ENCODE measurements around the gene MYRF. TPM values are rescaled to one million over a fixed set of nuclear protein-coding genes. Genes with fewer than 3 reads are reported as not detected.

Gene MYRF
- total RNA-seq, 2 donors from 2014 or later, result 2.2 to 2.9 TPM

DNA sequence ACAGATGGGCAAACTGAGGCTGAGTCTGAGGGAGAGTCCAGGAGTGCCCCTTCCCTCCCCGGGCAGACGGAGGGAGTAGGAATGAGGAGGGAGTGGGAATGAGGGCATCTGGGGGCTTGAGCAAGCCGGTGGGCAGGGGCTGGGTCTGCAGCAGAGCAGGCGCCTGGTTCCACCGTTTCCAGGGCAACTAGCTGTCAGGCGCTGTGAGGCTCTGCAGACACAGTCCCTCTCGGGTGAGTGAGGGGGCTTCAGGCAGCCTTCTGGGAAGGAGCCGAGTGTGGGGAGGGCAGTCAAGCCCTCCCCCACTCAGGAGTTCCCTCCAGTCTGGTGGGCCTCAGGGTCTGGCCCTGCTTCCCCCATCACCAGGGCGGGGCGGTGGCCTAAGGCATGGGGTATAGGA, 20.9 kb downstream of the MYRF start:
- ATAC-seq (replicated peaks in 1 of 2), result no peak
- DNase-seq, result no peak
- Mint-ChIP-seq H3K27me3 (ENCODE audit: low read depth) (no peaks in the 10 kb centered on the region), H3K36me3 (ENCODE audit: insufficient read depth in 2 of 2) (no peaks in the 10 kb centered on the region), H3K27ac (no peak overlapping the region), H3K4me1 (ENCODE audit: low read depth) (peaks cover 17% of the 10 kb centered on the region), H3K9me3 (no peaks in the 10 kb centered on the region), H3K4me3 (no peak overlapping the region)

DNA sequence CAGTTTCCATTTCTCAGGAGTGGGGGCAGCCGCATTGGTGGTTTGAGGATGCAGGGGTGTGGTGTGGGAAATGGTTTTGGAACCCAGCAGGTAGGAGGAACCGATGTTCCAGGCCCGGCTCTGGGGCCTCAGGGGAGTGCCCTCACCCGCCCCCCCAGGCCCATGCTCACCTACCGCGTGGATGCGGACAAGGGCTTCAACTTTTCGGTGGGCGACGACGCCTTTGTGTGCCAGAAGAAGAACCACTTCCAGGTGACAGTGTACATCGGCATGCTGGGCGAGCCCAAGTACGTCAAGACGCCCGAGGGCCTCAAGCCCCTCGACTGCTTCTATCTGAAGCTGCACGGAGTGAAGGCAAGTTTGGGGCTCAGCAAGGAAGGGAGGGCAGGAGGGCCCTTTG, 21.4 kb downstream of the MYRF start:
- Mint-ChIP-seq H3K36me3 (ENCODE audit: insufficient read depth in 2 of 2) (no peaks in the 10 kb centered on the region), H3K4me3 (no peak overlapping the region), H3K9me3 (no peaks in the 10 kb centered on the region), H3K4me1 (ENCODE audit: low read depth) (peaks cover 17% of the 10 kb centered on the region), H3K27ac (no peak overlapping the region), H3K27me3 (ENCODE audit: low read depth) (no peaks in the 10 kb centered on the region)
- DNase-seq (no peak), ATAC-seq (replicated peaks in 1 of 2) (no peak)

DNA sequence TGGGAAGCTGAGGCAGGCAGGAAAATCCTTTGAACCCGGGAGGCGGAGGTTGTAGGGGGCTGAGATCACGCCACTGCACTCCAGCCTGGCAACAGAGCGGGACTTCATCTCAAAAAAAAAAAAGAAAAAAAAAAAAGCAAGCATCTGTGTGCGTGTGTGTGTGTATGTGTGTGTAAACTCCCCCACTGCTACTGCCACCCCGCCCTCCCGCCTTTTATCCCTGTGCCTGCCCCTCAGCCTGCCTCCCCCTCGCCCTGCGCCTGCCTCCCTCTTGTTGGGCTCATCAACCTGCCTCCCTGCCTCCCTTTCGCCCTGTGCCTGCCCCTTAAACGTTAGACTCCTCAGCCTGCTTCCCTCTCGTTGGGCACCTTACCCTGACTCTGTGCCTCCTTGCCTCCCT, 22.0 kb downstream of the MYRF start:
- no peak for DNase-seq

DNA sequence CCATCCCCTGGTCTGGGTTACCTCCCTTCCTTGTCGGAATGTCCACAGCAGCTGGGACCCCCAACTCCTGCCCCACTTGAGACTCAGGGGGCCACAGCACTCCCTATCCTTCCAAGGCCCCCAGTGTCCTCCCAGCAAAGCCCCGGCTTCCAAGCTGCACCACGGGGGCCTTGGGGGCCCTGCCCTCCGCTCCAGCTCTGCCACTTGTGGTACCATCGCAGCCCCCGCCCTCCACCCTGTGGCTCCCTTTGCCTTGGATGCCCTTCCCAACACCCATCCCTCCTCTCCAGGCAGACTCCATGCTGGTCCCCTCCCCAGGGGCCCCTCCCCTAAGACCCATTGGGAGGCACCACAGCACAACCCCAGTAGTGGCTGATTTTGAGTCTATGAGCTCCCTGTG, 22.7 kb downstream of the MYRF start:
- Mint-ChIP-seq H3K4me1 (ENCODE audit: low read depth) (peaks cover 17% of the 10 kb centered on the region), H3K27ac (no peak overlapping the region), H3K27me3 (ENCODE audit: low read depth) (no peaks in the 10 kb centered on the region)

More for the DNA sequence above, 22.0 kb downstream of the MYRF start:
- H3K27ac Mint-ChIP-seq, result no peak overlapping the region
- ATAC-seq (replicated peaks in 1 of 2), result no peak
- no peaks in the 10 kb centered on the region for H3K27me3 Mint-ChIP-seq (ENCODE audit: low read depth)
- no peaks in the 10 kb centered on the region for H3K9me3 Mint-ChIP-seq
- H3K36me3 Mint-ChIP-seq (ENCODE audit: insufficient read depth in 2 of 2), result no peaks in the 10 kb centered on the region
- H3K4me3 Mint-ChIP-seq, result no peak overlapping the region
- peaks cover 17% of the 10 kb centered on the region for H3K4me1 Mint-ChIP-seq (ENCODE audit: low read depth)

DNA sequence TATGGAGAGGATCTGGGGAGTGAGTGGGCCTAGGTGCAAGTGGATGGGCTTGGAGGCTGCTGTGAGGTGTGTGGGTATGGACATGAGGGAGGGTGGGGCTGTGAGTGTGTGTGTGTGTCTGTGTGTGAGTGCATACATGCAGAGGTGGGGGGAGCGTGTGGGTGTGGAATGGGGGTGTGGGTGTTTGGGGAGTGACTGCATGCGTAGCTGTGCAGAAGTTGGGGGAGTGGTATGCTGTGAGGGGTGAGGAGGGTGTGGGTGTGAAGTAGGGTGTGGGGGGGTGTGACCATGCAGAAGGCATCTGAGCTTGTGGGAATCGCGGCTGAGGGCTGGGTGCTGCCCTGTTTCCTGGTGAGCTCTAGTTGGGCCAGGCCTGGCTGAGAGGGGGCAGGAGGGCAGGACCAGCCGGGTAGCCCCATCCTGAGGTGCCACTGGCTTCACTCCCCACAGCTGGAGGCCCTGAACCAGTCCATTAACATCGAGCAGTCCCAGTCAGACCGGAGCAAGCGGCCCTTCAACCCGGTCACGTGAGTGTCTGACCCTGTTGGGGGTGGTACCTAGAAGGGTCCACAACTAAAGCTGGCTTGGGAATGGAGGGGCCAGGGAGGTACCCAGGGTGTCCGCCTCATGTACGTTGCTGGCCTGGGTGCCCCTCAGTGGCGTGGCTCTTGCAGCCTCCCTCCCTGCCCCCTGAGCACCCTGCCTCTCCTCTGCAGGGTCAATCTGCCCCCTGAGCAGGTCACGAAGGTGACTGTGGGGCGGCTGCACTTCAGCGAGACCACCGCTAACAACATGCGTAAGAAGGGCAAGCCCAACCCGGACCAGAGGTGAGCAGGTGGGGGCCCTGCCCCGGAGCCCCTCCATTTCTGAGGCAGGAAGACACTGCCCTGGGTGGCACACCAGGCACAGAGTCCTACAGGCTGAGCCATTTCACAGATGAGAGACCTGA, 23.4 kb downstream of the MYRF start:
- Mint-ChIP-seq H3K4me3 (no peak overlapping the region), H3K4me1 (ENCODE audit: low read depth) (peaks cover 17% of the 10 kb centered on the region), H3K27ac (no peak overlapping the region), H3K36me3 (ENCODE audit: insufficient read depth in 2 of 2) (no peaks in the 10 kb centered on the region), H3K27me3 (ENCODE audit: low read depth) (no peaks in the 10 kb centered on the region), H3K9me3 (no peaks in the 10 kb centered on the region)
- peak in 1 of 2 donors; percentile 6 for ATAC-seq (replicated peaks in 1 of 2)
- DNase-seq, result no peak

More for the DNA sequence above, 22.7 kb downstream of the MYRF start:
- H3K36me3 Mint-ChIP-seq (ENCODE audit: insufficient read depth in 2 of 2), result no peaks in the 10 kb centered on the region
- ATAC-seq (replicated peaks in 1 of 2) (no peak), DNase-seq (no peak)
- no peak overlapping the region for H3K4me3 Mint-ChIP-seq
- no peaks in the 10 kb centered on the region for H3K9me3 Mint-ChIP-seq

DNA sequence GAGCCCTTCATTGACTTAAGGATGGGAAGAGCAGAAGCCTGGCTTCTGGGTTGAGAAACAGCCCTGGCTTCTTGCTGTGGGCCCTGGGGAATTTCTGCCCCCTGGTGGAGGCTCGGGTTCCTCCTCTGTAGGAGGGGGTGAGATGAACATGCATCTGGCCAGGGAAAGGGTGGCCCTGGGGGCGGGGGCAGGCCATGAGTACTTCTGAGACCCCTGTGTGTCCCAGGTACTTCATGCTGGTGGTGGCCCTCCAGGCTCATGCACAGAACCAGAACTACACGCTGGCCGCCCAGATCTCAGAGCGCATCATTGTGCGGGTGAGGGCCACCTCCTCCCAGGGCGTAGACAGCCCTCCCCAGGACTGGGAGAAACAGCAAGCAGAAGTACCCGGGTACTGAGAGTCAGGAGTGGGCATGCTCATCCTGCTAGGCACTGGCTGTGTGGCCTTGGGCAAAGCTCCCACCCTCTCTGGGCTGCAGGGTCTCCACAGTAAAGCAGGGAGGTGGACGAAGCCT, 24.2 kb downstream of the MYRF start:
- DNase-seq (peak; percentile 76 to 78), ATAC-seq (replicated peaks in 1 of 2) (peak; percentile 66 to 72)
- no peak overlapping the region for H3K27ac Mint-ChIP-seq
- no peaks in the 10 kb centered on the region for H3K27me3 Mint-ChIP-seq (ENCODE audit: low read depth)
- peak overlapping the region; percentile 44 to 67 for H3K4me3 Mint-ChIP-seq
- no peaks in the 10 kb centered on the region for H3K9me3 Mint-ChIP-seq
- no peaks in the 10 kb centered on the region for H3K36me3 Mint-ChIP-seq (ENCODE audit: insufficient read depth in 2 of 2)
- H3K4me1 Mint-ChIP-seq (ENCODE audit: low read depth), result peaks cover 17% of the 10 kb centered on the region

DNA sequence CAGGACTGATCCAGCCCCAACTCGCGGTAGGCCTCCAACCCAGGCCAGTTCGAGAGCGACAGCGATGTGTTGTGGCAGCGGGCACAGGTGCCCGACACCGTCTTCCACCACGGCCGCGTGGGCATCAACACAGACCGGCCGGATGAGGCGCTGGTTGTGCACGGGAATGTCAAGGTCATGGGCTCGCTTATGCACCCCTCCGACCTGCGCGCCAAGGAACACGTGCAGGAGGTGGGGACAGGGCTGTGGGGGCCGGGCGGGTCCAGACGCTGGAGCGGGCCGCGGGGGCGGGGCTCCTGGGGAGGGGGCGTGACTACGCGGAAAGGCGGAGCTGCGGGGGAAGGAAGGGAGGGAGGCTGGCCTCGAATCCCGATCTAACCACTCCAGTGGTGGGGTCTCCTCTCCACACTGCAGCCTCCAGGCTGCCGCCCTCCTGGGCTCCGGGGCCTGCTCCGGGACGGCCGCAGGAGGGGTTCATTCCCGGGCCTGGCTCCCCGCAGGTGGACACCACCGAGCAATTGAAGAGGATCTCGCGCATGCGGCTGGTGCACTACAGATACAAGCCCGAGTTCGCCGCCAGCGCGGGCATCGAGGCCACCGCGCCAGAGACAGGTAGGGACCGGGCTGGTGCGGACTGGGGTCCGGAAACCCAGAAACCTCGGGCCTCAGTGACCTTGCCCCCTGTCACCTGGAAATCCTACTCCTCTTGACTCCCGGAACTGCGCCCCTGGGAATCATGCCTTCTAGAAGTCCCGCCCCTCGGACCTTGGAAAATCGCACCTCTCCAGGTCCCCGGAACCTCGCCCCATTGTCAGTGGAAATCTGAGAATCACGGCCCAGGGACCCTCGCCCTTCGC, 25.0 kb downstream of the MYRF start:
- ATAC-seq (replicated peaks in 1 of 2) (peak; percentile 50 to 56), DNase-seq (peak; percentile 65 to 66)
- H3K27me3 Mint-ChIP-seq (ENCODE audit: low read depth), result no peaks in the 10 kb centered on the region
- no peak overlapping the region for H3K27ac Mint-ChIP-seq
- no peaks in the 10 kb centered on the region for H3K36me3 Mint-ChIP-seq (ENCODE audit: insufficient read depth in 2 of 2)
- no peaks in the 10 kb centered on the region for H3K9me3 Mint-ChIP-seq
- H3K4me1 Mint-ChIP-seq (ENCODE audit: low read depth), result peaks cover 17% of the 10 kb centered on the region
- H3K4me3 Mint-ChIP-seq, result peak overlapping the region; percentile 50 to 67

DNA sequence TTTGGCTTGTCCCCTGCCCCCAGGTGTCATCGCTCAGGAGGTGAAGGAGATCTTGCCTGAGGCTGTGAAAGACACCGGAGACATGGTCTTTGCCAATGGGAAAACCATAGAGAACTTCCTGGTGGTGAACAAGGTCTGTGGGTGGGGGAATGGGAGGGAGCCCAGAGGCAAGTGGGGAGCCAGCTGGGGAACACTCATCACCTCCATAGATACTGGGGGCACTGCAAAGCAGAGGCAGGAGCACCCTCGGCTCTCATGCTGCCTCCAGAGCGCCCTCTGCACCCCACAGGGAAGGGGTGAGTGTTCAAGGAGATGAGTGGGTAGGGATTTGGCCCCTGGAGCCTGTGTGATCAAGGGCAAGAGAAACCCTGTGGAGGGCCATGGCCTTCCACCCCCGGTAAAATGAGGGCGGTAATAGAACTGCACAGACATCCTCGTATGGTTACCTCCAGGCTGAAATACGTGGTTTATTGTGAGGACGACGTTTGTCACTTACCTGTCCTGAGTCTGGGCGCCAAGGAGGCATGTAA, 26.0 kb downstream of the MYRF start:
- DNase-seq (no peak), ATAC-seq (replicated peaks in 1 of 2) (no peak)

DNA sequence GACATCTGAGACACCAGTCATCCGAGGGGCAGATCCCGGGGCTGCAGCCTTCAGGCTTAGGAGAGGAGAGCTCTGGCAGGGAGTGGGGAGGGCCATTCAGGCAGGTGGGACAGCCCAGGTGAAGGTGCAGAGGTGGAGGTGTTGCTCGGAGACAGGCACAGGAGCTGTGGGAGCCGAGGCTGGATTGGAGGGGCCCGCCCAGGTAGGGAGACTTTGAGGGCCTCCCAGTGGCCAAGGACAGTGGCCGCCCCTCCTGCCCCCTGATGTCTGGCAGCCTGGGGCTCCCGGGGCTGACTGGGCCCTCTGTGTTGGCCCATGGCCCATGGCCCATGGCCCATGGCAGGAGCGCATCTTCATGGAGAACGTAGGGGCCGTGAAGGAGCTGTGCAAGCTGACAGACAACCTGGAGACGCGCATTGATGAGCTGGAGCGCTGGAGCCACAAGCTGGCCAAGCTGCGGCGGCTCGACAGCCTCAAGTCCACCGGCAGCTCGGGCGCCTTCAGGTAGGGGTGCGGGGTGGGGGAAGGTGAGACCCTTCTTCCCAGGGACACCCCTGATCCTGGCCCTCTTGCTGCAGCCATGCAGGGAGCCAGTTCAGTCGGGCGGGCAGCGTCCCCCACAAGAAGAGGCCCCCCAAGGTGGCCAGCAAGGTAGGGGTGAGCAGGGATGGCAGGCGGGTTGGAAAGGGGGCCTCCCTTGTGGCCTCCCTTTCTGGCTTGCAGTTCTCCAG, 26.6 kb downstream of the MYRF start:
- no peaks in the 10 kb centered on the region for H3K36me3 Mint-ChIP-seq (ENCODE audit: insufficient read depth in 2 of 2)
- H3K27ac Mint-ChIP-seq, result no peak overlapping the region
- H3K4me3 Mint-ChIP-seq, result no peak overlapping the region
- H3K9me3 Mint-ChIP-seq, result no peaks in the 10 kb centered on the region
- peaks cover 17% of the 10 kb centered on the region for H3K4me1 Mint-ChIP-seq (ENCODE audit: low read depth)
- DNase-seq (no peak), ATAC-seq (replicated peaks in 1 of 2) (no peak)
- no peaks in the 10 kb centered on the region for H3K27me3 Mint-ChIP-seq (ENCODE audit: low read depth)

More for the DNA sequence above, 26.0 kb downstream of the MYRF start:
- Mint-ChIP-seq H3K9me3 (no peaks in the 10 kb centered on the region), H3K4me1 (ENCODE audit: low read depth) (peaks cover 17% of the 10 kb centered on the region), H3K36me3 (ENCODE audit: insufficient read depth in 2 of 2) (no peaks in the 10 kb centered on the region), H3K27ac (no peak overlapping the region), H3K27me3 (ENCODE audit: low read depth) (no peaks in the 10 kb centered on the region), H3K4me3 (no peak overlapping the region)

DNA sequence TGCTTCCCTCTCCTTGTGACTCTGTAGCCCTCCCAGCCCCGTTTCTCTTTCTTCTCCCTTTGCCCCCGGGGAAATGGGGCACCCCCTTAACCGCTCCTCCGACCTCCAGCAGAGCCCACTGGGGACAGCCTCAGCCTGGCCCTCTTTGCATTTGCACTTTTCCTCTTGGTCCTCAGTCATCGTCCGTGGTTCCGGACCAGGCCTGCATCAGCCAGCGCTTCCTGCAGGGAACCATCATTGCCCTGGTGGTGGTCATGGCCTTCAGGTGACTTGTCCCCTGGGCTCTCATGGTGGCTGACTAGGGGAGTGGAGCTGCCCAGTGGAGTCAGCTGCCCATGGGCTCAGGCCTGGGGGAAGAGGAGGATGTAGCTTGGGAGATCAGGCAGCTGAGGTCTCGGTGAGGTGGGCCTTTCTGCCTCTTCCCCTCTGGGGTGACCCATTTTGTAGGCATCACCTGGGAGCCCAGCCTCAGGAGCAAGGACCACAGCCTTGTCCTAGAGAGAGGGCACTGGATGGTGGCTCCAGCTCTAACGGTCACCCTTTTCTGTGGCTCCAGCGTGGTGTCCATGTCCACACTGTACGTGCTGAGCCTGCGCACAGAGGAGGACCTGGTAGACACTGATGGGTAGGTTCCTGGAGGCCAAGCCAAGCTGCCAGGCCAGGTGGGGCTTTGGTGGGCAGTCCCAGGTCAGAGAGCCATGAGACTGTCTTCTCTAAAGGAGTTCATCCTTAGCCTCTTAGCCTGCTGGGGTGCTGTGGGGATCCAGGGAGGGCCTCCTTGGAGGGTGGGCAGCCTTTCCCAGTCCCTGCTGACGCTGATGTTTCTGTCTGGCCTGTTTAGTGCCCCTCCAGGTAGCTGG, 27.5 kb downstream of the MYRF start:
- Mint-ChIP-seq H3K4me1 (ENCODE audit: low read depth) (peaks cover 17% of the 10 kb centered on the region), H3K9me3 (no peaks in the 10 kb centered on the region), H3K27ac (no peak overlapping the region), H3K36me3 (ENCODE audit: insufficient read depth in 2 of 2) (peaks cover 0 to 2% of the 10 kb centered on the region in 2 donors), H3K27me3 (ENCODE audit: low read depth) (no peaks in the 10 kb centered on the region), H3K4me3 (no peak overlapping the region)
- DNase-seq (no peak), ATAC-seq (replicated peaks in 1 of 2) (no peak)

DNA sequence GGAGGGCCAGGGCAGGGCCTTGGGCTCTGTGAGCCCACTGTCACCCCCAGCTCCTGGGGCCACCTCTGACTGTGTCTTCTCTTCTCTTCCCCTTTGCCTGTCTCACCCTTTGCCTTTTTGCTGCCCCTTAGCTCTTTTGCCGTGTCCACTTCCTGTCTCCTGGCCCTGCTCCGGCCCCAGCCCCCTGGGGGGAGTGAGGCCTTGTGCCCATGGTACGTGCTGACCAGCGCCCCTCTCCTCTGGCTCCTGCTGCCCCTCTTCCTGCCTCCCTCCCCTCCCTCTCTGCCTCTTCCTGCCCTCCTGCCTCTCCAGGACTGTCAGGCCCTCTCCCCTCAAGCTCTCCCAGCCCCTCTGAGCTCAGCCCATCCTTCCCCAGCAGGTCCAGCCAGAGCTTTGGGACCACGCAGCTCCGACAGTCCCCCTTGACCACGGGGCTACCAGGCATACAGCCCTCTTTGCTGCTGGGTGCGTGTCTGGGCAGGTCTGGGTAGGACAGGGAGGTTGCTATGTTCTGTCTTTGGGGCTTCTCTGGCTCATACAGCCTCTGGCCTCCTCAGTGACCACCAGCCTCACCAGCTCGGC, 28.2 kb downstream of the MYRF start:
- Mint-ChIP-seq H3K27ac (no peak overlapping the region), H3K4me1 (ENCODE audit: low read depth) (peaks cover 17% of the 10 kb centered on the region), H3K36me3 (ENCODE audit: insufficient read depth in 2 of 2) (peaks cover 0 to 4% of the 10 kb centered on the region in 2 donors), H3K9me3 (no peaks in the 10 kb centered on the region), H3K27me3 (ENCODE audit: low read depth) (no peaks in the 10 kb centered on the region), H3K4me3 (no peak overlapping the region)
- no peak for ATAC-seq (replicated peaks in 1 of 2)
- no peak for DNase-seq
